ENCODE measurements around the gene OTC.

Gene OTC

DNA sequence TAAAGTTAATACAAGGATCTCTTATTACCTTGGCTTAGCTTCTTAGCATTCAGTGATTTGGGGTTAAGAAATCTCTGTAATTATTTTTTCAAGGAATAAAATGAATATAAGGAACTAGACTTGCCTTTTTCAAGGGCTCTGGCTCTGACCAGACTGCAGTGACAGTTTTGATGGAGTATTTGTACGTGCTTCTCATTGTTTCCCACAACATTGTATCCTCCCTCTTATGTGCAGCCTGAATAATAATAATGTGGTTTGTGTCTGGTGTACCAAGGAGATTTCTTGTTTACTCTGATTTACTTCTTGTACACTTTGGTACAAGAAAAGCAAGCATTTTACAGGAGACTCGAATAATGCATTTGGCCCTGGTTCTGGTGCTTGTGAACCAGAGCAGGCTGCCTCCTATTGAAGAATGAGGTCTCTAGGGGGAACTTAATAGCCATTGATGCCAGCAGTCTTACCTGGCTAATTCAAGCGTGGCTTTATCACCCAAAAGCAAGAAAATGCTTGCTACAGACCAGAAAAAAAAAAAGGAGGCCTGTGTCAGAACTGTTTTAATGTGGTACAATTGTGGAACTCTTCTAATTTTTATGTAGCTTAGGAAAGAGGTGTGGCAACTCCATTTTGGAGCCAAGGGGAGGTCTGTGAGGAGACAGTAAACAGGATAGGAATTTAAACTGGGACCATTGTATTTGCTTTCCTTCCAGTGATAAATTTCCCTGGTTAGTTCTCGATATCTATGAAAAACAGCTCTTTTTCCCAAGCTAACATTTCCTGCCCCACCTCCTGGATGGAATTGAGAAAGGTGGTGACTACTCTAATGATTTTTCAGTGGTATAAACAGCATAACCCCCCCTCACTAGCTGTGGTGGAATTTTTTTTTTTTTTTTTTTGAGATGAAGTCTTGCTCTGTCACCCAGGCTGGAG, 5.6 kb downstream of the OTC start:
- ATAC-seq = no peak

DNA sequence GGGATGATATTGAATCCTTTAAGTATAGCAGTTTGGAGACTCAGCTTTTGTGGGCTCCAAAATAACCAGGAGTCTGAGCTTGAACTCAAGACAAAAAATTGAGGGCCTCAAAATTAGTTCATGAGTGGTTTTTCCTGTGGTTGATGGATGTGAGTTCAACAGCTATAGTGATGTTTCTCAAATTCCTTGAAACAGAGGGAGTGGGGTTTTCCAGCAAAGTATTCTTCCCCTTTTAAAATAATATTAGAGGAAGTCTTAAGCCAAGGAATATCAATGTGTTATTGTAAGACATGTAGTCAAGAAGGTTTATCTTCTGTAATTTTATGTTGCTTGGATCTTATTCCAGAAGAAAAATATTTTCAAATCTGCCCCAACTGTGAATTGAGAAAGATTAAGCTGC, 10.6 kb downstream of the OTC start:
- ATAC-seq = no peak

DNA sequence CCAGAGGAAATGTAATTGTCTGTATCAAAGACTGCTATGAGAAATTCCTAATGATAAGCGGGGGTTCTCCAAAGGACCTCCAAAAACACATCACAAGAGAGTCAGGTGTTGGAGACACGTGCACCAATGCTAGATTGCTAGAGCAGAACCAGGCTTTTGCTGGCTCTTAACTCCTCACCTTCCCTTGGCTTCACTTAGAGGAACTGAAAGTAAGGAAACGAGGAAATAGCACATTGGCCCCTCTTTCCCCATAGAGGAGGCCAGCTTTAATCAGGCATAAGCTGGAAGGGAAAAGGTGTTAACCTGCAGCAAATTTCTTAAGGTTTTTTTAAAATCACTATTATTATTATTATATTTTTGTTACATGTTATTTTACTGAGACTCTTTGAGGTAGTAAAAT, 13.6 kb downstream of the OTC start:
- ATAC-seq = no peak

DNA sequence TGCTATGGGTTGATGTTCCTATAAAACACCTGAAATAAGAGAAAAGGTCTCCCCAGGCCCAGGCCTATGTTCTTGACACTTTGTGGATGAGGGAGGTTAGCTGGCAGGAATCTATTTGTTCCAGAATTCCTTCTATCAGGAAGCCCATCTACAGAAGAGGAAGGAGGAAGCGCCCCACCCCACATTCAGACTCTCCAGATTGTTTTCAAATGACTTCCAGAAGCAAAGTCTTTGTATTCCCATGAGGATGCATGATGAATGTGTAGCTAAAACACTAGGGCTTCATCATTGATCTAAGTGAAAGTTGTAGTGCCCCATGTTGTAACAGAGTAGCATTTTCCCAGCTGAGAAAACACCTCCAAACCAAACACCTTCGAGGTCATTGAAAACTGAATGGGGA, 16.4 kb downstream of the OTC start:
- ATAC-seq = no peak

DNA sequence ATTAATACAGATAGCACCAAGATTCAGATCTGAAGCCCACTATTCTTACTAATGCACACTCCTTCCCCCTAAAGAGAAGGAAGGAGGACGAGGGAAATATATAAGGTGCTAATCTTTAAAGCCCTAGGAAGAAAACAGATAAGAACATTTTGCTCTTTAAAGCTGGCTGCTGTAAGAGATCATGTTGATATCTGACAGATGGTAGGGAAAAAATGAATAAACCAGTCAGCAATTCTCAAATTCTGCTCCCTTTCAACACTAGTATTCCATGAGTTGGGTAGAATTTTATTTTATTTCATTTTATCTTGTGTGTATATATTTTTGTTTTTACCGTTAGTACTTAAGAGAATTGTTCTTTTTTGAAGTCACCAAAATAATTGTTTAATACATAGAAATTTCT, 19.2 kb downstream of the OTC start:
- no peak for ATAC-seq

DNA sequence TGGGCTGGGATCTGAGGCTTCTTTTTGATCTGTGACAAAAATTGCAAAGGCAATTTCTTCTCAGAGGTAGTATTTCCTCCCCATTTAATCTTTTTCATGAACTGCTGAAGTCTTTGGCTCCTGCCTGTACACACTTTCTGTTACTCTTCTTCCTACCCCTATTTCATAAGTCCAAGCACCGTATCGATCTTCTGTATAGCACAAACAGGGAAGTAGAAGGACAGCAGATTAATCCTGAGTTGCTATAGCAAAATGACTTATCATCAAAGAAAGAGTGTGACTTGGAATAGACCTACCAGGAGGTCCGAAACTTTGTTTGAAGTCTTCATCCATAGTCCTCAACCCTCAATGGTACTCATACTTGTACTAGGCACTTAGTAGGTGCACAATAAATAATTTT, 22.0 kb downstream of the OTC start:
- no peak for ATAC-seq

DNA sequence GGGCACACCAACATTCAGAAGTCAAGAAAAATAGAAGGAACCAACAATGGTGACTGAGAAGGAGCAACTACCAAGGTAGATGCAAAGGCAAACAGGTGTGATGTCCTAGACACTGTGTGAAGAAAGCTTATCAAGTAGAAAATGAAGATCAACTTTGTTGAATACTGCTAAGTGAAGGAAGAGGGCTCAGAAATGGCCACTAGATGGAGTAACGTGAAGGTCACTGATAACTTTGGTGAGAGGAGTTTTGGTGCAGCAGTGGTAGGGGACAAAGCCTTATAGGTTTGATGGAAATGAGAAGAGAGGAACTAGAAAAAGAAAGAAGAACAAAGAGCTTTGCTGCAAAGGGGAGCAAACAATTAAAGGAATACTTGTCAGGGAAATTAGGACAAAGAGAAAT, 23.5 kb downstream of the OTC start:
- ATAC-seq = no peak

DNA sequence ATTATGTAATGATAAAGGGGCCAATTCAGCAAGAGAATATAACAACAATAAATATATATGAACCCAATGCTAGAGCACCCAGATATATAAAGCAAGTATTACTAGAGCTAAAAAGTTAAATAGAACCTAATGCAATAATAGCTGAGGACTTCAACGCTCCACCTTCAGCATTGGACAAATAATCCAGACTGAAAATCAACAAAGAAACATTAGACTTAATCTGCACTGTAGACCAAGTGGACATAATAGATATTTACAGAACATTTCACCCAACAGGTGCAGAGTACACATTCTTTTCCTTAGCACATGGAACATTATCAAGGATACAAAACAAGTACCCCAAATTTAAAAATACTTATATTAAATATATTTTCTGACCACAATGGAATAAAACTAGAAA, 24.3 kb downstream of the OTC start:
- no peak for ATAC-seq

DNA sequence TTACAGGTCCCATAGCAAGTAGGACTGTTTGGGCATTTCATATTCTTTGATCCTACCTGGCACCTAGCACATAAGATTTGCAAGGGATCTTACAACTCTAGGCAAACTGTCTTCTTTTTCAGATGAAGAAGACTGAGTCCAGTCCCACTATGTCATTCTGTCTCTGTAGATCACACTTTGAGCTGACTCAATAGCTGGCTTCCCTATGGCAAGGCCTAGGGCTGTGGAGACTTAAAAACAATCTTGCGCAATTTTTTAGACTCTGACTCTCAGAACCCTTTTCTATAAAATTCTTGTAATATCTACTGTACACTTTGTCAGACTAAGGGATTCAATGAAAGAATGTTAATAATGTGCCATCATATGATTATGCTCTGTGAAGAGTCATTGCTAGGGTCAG, 26.7 kb downstream of the OTC start:
- no peak for ATAC-seq

DNA sequence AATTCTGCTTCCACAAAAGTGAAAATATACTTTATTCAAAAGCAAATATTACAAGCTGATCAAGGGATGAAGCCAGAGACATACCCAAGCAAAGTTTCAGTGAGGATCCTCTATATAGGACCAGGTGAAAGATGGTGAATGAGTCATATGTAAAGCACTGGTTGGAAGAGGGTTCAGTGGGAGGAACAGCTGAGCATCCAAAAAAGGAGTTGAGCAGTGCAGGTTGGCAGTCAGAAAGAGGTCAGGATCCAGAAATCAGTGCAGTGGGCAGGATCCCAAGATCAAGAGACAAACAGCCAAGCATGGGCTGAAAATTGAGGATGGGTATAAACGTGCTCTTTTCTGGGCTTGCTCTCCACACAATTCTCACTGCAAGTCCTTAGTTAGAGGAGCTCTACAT, 30.3 kb downstream of the OTC start:
- ATAC-seq = no peak

DNA sequence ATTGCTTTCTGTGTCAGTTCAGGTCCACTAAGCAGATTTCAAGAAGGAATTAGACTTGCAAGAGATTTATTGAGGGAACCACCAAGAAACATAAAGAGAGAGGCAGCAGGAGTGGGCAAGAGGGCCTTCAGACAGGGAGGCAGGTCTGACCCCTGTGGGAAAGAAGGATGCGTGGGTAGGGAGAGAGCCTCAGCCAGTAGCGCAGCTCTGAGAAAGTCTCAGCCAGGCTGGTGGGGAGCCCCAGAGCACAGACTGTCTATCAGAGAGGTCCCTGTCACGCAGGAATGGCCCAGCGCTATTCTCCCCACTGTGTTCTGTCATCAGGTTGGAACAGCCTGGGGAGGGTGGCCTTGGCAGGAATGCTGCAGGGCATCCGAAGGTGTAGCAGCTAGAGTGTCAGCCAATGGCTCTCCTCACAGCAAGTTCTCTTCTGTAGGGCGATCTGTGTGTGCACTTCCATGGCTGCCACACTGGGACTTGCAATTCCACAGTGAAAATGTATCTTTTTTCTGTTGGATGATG, 48.0 kb downstream of the OTC start:
- ATAC-seq = no peak

DNA sequence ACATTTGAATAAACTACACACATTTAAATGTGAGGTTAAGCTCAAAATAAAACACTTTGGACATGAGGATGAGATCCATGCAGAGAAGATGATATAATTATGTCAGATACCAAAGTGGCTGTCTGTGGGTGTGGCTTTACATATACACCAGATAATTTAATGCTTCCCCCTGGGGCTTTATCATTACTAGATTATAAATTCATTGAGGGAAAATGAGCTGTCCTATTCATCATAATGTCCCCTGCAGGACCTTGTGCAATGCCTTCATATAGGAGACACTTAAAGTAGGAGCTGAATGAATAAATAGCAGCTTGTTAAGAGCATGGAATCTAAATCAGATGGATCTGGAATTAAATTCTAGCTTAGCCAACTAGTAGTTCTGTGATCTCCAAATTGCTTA, 49.7 kb downstream of the OTC start:
- no peak for ATAC-seq

DNA sequence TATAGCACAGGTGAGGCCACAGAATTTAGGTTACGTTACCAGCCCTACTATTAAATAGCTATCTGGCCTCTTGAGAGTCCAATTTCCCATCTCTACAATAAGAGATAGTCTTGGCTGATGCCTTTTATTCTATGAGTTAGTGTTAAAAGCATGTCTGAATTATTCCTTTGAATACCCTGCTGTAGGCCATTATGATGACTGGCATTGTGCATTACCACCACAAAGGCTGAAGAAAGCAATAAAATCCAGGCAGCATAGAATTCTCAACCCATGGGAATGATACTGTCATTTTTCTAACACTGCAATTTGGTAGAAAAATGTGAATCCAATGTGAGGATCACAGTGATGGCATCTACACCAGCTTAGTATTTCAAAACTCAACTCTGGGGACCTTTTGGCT, 51.4 kb downstream of the OTC start:
- ATAC-seq = no peak

DNA sequence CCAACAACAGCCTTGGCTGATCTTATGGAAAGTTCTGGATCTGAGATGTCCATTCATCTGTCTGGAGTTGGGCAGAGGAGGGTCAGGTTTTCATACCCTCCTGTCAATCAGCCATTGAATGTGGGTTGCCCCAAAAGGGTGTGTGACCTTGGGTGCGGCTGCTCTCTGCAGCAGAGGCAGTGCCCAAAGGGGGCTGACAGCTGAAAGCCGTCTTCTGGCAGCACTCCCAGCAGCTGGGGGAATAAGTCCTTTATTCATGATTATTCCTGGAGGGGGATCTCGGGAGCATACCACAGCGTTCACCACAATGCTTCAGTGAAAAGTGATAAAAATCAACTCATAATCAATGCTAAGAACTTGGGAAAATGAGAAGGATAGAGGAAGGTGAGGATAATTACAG, 54.7 kb downstream of the OTC start:
- ATAC-seq = no peak

DNA sequence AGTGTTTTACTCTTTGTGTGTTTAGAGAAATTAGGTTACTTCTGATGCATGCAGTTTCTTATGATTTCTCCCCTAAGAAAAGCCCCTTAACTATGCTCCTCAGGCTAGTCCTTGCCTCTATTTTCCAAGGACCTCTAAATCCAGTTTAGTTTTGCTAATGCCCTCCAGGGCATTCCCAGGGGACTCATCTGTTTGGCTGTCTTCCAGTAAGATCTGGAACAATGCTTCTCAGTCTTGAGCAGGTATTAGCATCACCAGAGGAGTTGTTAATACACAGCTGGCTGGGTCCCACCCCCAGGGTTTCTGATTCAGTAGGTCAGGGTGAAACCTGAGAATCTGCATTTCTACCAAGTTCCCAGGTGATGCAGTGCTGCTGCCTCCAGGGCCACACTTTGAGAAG, 56.9 kb downstream of the OTC start:
- no peak for ATAC-seq

DNA sequence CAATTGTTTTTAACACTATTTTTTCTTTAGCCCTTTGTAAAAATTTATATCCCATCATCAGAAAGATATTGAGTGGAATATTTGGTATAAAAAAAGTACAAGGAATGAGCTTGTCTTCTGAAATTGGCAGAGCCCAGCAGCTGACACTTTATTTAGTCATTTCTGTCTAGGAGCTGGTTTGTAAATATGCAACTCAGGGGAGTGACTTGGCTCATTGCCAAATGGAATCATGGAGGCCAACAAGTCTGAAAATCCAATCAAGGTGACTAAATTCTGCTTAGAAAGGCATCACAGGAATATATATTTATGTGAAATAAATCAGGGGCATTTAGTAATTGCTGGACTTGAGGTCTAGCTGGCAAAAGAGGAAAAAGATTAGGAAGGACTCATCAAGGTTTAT, 74.4 kb downstream of the OTC start:
- no peak for ATAC-seq

DNA sequence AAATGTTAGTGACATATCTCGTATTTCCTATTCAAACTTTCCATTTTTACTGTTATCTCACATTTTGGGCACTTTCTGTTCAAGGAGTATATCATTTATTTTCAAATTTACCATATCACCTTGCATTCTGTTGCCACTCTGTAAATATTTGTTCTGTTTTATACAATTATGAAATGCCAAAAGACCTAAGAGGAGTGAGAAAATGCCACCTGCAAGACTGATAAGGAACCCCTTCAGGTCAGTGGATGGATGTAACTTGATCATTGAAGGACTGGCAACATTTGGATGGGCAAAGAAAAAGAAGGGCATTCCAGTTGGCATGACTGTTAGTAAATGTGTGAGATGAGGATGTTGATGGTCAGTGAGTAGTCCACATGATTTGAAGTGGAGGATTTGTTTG, 79.1 kb downstream of the OTC start:
- no peak for ATAC-seq

DNA sequence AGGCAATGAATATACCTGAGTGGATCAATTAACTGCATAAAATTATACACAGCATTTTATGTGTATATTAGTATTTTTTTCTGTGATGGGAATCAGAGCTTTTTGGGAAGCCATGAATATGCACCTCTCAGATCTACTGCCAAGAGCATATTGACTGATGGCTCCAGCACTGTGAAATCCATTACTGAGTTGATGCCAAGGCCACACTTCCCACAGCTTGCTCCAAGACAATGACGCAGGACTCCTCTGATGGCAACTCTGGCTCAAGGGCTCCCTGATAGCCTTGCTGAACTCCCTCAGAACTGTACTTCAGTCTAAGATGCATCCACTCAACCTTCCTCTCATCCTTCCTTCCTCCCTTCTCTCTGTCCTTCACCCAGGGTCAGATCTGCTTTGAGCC, 82.7 kb downstream of the OTC start:
- no peak for ATAC-seq

DNA sequence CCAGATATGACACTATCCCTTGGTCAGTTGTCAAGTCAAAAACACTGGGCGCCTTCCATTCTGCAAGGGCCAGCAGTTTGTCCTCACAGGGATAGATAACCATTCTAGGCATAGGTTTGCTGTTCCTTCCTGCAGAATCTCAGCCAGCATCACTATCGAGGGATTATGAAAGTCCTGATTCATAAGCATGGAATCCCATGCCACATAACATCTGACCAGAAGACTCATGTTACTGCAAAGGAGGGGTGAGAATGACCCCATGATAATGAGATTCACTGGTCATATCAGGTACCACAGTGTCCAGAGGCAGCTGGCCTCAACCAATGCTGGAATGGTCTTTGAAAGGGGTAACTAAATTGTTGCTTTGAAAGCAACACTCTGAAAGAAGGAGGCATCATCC, 84.7 kb downstream of the OTC start:
- ATAC-seq = no peak

DNA sequence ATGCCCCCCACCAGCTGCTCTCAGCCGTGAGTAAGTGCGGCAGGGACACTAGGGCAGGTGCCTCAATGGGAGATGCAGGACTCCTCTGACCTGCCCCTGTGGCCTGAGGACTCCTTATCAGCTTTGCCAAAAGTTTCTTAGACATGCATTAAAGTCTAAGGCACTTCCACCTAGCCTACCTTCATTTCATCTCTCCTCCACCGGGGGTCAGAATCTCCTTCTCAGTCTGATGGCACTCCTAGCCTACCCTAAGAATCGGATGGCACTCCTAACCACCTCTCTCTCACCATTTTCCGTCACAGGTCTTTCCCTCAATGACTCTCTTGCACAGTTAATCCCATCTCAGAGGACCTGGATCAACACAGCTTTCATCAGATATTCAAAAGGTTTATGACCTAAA, 85.9 kb downstream of the OTC start:
- no peak for ATAC-seq

DNA sequence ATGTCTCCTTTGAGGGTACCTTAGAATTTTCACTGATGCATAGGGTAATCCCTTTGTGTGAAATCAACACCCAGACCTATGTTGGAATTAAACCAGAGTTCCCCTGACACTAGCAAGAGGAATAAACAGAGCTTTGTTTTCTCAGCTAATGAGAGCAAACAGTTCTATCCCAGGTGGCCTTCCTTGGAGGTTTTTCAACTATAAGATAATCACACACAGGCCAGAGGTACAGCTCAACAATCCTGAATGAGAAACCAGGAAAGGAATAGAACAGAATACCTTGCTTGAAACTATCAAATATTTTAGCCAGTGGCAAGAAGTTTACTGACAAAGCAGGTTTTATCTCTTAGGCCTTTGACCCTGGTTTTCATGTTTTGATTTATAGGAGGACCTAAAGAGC, 100.2 kb downstream of the OTC start:
- ATAC-seq = no peak

DNA sequence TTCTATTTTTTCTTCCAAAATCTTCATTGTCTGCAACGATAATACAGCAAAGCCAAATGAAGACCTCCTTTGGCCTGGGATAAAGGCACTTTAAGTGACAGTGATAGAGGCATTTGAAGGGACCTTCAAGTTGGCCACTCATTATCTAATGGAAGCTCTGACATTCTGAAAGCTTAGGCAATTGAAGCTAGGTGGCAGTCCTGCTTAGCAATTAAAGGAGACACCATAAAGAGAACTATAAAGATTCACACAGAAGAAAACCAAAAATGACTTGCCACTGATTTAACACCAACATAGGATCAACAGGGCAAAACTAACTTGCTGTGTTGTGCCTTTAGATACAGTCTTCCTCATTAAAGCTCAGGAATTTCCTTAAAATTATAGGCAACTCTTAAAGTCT, 105.7 kb downstream of the OTC start:
- ATAC-seq = no peak

DNA sequence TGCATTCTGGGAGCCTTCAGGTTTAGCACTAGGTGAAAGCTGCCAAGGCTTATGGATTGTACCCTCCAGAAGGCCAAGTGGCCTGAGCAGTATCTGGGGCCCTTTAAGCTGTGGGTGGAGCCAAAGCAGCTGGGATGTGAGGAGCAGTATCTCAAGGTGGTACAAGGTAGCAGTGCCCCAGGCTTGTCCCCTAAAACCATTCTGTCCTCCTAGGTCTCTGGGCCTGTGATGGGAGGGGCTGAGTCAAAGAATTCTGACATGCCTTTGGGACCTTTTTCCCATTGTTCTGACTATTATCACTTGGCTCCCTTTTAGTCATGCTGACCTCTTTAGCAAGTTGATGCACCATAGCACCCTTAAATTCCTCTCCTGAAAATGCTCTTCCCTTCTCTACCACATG, 109.9 kb downstream of the OTC start:
- no peak for ATAC-seq

DNA sequence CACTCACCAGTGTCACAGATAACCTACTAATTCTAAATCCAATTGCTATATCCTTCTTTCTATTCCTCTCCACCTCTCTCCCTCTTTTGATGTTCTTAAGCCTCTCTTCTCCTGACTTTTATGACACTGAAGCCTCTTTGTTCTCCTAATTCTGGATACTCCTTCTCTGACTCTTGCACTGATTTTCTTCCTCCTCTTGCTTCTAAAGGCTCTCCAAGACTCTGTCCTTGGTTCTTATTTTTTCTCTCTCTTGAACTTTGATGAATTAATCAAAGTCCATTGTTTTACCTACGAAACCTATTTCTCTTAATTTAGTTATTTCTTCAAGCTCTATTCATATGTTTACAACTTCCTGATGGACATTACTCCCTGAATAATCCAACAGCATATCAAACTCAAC, 113.3 kb downstream of the OTC start:
- ATAC-seq = no peak

DNA sequence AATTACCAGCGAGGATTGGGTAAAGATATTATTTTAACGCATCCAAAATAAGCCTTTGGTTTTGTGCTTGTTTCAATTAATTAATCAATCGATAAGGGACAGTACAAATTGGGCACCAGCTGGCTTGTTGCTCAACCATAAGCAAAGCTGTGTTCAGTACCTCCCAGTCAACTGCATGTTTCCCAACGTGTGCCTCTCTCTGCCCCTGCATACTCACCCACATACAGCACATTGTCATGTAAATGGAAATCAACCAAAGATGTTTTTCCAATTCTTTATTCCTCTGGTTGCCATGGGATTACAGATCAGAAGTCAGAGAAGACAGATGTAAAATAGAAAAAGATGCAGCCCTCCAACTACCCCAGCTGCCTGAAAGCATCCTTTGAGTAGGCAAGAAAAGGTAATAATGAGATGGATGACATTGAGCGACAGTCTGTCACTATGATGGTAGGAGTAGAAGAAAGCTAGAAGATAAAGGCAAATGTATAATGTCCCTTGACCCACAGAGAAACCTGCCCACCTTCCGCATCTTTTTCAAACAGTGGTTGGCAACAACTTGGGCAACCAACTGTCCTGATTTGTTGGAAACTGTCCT, 116.3 kb downstream of the OTC start:
- ATAC-seq = no peak

Measured in activated CD4-positive, CD25-positive, alpha-beta regulatory T cell treated with anti-CD3 and anti-CD28 coated beads, Interleukin-2, amount 50 U/mL, for 24 hours (primary cell).